Raji (cell line): ENCODE data around the gene AP3S1.

Source experiments
- POLR2A ChIP-seq: IDR thresholded peaks from 2 replicates; pipeline ENCODE4 v1.6.1; 2011; ENCODE audit warnings: low read depth, low read length, control low read depth; ENCODE audit not compliant: insufficient read depth

The AP3S1 gene

GRCh38 chr5:115948091-115948534 lies 106.4 kb downstream of the AP3S1 start:
- no peak for TF ChIP-seq POLR2A

DNA sequence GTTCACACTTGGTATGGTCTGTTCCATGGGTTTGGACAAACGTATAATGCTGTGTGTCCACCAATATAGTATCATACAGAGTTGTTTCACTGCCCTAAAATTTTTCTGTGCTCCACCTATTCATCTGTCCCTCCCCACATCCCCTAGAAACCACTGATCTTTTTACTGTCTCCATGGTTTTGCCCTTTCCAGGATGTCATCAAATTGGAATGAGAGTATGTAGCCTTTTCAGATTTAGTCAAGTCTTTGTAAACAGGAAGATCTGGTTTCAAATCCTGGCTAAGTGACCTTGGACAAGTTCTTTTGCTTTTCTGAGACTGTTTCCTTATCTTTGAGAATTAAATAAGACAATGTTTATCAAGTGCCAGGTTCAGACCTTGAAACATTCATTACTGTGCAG lies 107.4 kb downstream of the AP3S1 start:
- no peak for TF ChIP-seq POLR2A

- TF ChIP-seq POLR2A, result no peak
Measured at GRCh38 chr5:115952588-115952987, 110.9 kb downstream of the AP3S1 start.

- TF ChIP-seq POLR2A, result no peak
Measured at GRCh38 chr5:115954144-115954543, 112.4 kb downstream of the AP3S1 start.

GRCh38 chr5:115956957-115957356 lies 115.2 kb downstream of the AP3S1 start:
- no peak for TF ChIP-seq POLR2A

DNA sequence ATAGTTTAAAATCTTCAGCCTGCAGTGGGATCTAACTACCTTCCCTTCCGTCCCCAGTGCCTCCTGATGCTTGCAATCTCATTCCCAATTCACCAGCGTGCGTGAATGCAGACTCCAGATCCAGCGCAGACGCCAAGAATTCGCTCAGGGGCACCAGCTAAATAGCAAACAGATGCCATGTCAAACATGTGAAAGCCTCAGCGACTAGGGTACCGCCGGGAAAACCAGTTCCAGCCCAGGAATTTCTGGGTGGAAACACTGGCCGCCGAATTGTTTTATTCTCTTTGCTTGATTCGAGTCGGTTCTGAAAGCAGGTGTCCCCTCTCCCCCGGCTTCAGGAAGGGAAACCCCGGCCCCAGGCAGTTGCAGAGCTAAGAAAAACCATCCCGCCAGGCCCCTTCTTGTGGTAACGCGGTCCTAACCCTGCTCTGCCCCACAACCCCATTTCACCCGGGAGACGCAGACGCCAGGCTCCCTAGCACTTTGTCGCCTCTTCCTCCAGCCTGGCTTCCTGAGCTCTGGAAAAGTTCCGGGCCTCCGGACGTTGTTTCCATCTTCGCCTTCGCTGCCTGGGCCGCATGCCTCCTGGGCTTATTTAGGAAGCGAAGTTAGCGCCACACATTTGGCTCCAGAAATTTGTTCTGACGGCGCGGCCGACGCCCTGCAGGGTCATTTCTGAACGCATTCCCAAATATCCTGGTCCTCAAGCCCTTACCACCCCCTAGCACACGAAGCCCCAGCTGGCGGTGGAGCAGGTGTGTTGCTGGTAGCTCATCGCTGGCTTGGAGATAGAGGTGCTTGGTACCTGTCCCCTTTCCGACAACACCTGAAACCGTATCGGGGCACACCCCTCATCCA lies 119.9 kb downstream of the AP3S1 start:
- TF ChIP-seq POLR2A, result no peak

GRCh38 chr5:115962239-115962564 lies 120.5 kb downstream of the AP3S1 start, which contains the start of gene LVRN:
Gene LVRN (plus strand): TSS chr5:115962475. CDS start chr5:115962618, 143 bp downstream.
- no peak for TF ChIP-seq POLR2A

GRCh38 chr5:115962565-115963402 lies 121.0 kb downstream of the AP3S1 start:
- TF ChIP-seq POLR2A, result no peak

GRCh38 chr5:115963566-115963965 lies 121.8 kb downstream of the AP3S1 start:
- TF ChIP-seq POLR2A, result no peak
